ENCODE results near the gene S100Z.

S100Z gene

DNA sequence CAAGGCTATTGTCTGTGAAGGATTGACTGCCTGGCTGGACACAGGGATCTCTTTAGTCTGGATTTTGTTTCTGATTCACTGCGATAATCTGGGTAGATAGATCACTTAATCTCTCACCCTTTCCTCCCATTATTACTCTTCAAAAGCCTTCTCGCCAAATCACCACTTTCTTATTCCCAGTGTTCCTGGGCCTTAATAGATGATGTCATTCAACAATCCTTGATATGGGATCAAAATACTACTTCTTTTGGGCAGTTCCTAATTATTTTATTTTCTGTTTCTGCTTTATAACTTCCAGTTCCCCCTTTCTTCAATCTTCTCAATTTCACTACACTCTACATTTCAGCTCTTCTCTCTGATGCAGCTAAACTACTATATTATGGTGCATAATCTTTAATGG lies 96.3 kb downstream of the S100Z start:
- Histone ChIP-seq H3K27ac (replicated peaks) (no peak overlapping the region), H3K4me3 (replicated peaks; ENCODE audit: insufficient read depth, low read length) (no peak overlapping the region), H3K27me3 (ENCODE audit: insufficient read depth, poor library complexity, severe bottlenecking) (no peaks in the 10 kb centered on the region)
- no peak for DNase-seq (ENCODE audit: low read depth in 1 of 2, low spot score in 1 of 2)
- TF ChIP-seq, protein P1, sequence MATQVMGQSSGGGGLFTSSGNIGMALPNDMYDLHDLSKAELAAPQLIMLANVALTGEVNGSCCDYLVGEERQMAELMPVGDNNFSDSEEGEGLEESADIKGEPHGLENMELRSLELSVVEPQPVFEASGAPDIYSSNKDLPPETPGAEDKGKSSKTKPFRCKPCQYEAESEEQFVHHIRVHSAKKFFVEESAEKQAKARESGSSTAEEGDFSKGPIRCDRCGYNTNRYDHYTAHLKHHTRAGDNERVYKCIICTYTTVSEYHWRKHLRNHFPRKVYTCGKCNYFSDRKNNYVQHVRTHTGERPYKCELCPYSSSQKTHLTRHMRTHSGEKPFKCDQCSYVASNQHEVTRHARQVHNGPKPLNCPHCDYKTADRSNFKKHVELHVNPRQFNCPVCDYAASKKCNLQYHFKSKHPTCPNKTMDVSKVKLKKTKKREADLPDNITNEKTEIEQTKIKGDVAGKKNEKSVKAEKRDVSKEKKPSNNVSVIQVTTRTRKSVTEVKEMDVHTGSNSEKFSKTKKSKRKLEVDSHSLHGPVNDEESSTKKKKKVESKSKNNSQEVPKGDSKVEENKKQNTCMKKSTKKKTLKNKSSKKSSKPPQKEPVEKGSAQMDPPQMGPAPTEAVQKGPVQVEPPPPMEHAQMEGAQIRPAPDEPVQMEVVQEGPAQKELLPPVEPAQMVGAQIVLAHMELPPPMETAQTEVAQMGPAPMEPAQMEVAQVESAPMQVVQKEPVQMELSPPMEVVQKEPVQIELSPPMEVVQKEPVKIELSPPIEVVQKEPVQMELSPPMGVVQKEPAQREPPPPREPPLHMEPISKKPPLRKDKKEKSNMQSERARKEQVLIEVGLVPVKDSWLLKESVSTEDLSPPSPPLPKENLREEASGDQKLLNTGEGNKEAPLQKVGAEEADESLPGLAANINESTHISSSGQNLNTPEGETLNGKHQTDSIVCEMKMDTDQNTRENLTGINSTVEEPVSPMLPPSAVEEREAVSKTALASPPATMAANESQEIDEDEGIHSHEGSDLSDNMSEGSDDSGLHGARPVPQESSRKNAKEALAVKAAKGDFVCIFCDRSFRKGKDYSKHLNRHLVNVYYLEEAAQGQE (IDR thresholded peaks at IDR 0.05; ENCODE audit: insufficient replicate concordance, low read depth) = no peak
- TF ChIP-seq POLR2AphosphoS5 (IDR thresholded peaks at IDR 0.05; ENCODE audit: low read depth) (no peak), GABPA (IDR thresholded peaks at IDR 0.05; ENCODE audit: low read depth) (no peak), SPI1 (IDR thresholded peaks at IDR 0.05; ENCODE audit: borderline replicate concordance, low read depth) (no peak)
- TF ChIP-seq, protein P2, sequence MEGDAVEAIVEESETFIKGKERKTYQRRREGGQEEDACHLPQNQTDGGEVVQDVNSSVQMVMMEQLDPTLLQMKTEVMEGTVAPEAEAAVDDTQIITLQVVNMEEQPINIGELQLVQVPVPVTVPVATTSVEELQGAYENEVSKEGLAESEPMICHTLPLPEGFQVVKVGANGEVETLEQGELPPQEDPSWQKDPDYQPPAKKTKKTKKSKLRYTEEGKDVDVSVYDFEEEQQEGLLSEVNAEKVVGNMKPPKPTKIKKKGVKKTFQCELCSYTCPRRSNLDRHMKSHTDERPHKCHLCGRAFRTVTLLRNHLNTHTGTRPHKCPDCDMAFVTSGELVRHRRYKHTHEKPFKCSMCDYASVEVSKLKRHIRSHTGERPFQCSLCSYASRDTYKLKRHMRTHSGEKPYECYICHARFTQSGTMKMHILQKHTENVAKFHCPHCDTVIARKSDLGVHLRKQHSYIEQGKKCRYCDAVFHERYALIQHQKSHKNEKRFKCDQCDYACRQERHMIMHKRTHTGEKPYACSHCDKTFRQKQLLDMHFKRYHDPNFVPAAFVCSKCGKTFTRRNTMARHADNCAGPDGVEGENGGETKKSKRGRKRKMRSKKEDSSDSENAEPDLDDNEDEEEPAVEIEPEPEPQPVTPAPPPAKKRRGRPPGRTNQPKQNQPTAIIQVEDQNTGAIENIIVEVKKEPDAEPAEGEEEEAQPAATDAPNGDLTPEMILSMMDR (IDR thresholded peaks at IDR 0.05; ENCODE audit: insufficient read depth, low read length) = no peak

DNA sequence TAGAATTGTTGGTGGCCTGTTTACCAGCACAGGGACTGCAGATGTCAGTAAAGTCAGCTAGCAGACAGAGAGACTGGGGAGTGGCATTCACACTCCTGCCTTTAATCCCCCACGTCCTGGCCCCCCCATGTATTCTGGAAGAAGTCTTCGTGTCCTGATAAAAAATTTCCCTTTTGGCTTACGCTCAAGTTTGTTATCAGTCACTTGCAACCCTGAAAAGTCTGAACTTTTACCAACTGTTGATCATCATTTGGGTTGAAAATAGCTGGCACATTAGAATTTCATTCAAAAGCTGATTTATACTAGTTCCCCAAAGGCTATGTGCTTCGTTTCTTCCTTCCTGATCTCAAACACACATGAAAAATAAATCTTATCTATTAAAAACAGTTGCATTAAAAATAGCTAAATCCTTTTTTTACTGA lies 97.3 kb downstream of the S100Z start:
- TF ChIP-seq GABPA (IDR thresholded peaks at IDR 0.05; ENCODE audit: low read depth) = no peak
- TF ChIP-seq POLR2AphosphoS5 (IDR thresholded peaks at IDR 0.05; ENCODE audit: low read depth) = no peak
- TF ChIP-seq SPI1 (IDR thresholded peaks at IDR 0.05; ENCODE audit: borderline replicate concordance, low read depth) = no peak
- TF ChIP-seq, protein P1 (IDR thresholded peaks at IDR 0.05; ENCODE audit: insufficient replicate concordance, low read depth) = no peak
- TF ChIP-seq, protein P2 (IDR thresholded peaks at IDR 0.05; ENCODE audit: insufficient read depth, low read length) = no peak
- no peaks in the 10 kb centered on the region for H3K27me3 ChIP-seq (ENCODE audit: insufficient read depth, poor library complexity, severe bottlenecking)
- H3K27ac ChIP-seq (replicated peaks) = no peak overlapping the region
- DNase-seq (ENCODE audit: low read depth in 1 of 2, low spot score in 1 of 2) = no peak
- no peak overlapping the region for H3K4me3 ChIP-seq (replicated peaks; ENCODE audit: insufficient read depth, low read length)

DNA sequence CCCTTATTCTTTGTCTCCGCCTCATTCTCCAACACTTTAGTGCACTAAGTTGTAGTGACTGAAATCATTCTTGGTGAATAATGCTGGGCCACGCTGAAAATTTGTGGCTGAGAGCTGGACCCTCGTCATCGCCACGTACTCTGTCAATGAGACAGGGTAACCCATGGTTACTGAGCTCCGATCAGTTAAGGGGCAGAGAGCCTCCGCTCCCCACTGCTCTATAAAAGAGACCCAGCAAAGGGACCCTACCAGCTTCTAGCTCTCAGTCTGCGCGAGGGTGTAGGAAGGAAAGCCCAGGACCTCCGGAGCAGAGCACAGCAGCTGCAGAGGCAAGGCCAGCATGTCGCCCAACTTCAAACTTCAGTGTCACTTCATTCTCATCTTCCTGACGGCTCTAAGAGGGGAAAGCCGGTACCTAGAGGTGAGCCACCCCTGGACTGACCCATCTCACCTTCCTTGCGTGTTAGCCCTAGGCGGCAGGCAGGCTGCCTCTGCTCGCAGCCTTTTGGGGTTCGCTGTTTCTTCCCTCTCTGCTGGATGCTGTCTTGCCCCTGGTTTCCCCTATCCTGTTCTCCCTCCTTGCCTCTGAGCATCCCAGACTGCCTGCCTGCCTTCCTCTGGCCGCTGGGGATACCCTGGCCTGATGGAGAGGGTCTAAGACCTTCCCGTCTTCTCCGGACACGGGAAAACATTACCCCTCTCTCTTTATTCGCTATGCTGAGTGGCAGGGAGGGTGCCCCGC lies 103.2 kb downstream of the S100Z start, which contains the start of gene CRHBP:
CRHBP (plus strand) TSS at position 251 of the 742 bp plus-strand sequence; CDS start at position 341, 90 bp downstream.
- H3K27me3 ChIP-seq (ENCODE audit: insufficient read depth, poor library complexity, severe bottlenecking) = peaks cover 5% of the 10 kb centered on the region
- TF ChIP-seq, protein P2 (IDR thresholded peaks at IDR 0.05; ENCODE audit: insufficient read depth, low read length) = no peak
- no peak for TF ChIP-seq SPI1 (IDR thresholded peaks at IDR 0.05; ENCODE audit: borderline replicate concordance, low read depth)
- no peak for TF ChIP-seq POLR2AphosphoS5 (IDR thresholded peaks at IDR 0.05; ENCODE audit: low read depth)
- TF ChIP-seq, protein P1 (IDR thresholded peaks at IDR 0.05; ENCODE audit: insufficient replicate concordance, low read depth) = no peak
- TF ChIP-seq GABPA (IDR thresholded peaks at IDR 0.05; ENCODE audit: low read depth) = no peak

More for the DNA sequence above, 103.2 kb downstream of the S100Z start, which contains the start of gene CRHBP:
- no peak for DNase-seq (ENCODE audit: low read depth in 1 of 2, low spot score in 1 of 2)
- Histone ChIP-seq H3K4me3 (replicated peaks; ENCODE audit: insufficient read depth, low read length) (no peak within 1 kb of the TSS), H3K27ac (replicated peaks) (no peak within 1 kb of the TSS)

Measured in HL-60 (cell line).